Stimulated activated CD4-positive, alpha-beta T cell treated with anti-CD3 and anti-CD28 coated beads, Interleukin-4, amount 100 ng/mL, for 4 hours (primary cell): ENCODE data around the gene SIGLEC1.

Experiments used
- DNase-seq, 2 experiments: peaks; one replicate each; pipeline ENCODE4 v3.0.0-alpha.2; 2020

The SIGLEC1 gene

DNA sequence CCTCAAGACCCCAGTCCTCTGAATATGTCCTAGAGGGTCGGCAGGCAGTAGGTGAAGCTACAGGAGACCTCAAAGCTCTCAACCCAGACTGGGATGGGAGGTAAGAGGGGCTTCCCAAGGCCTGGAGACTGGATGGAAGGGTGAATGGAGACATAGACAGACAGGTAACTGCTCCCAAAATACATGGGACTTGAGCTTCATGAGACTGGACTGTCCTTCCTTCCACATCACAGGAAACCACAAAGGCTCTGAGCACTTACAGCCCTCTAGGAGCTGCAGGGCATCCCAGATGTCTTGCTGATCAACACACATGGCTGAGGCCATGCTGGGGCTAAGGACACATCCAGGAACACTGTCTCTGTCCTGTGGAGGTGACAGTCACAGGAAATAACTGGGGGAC, 31.6 kb upstream of the SIGLEC1 start:
- no peak for DNase-seq

DNA sequence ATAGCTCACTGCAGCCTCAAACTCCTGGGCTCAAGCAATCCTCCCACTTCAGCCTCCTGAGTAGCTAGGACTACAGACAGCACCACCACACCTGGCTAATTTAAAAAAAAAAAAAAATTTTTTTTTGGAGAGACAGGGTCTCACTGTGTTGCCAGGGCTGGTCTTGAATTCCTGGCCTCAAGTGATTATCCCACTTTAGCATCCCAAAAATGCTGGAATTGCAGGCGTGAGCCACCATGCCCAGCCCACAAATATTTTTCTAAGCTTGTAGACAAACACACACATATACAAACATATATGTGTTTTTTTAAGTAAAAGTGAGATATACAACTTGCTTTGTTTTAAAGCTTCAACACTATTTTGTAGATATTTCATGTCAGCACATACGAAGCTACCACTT, 30.9 kb upstream of the SIGLEC1 start:
- DNase-seq, result no peak

- DNase-seq, result no peak
These were observed 29.5 kb upstream of the SIGLEC1 start for GRCh38 chr20:3741836-3742458.

GRCh38 chr20:3740615-3741301, 28.4 kb upstream of the SIGLEC1 start:
- no peak for DNase-seq

GRCh38 chr20:3739926-3740451, 27.6 kb upstream of the SIGLEC1 start:
- no peak for DNase-seq

DNA sequence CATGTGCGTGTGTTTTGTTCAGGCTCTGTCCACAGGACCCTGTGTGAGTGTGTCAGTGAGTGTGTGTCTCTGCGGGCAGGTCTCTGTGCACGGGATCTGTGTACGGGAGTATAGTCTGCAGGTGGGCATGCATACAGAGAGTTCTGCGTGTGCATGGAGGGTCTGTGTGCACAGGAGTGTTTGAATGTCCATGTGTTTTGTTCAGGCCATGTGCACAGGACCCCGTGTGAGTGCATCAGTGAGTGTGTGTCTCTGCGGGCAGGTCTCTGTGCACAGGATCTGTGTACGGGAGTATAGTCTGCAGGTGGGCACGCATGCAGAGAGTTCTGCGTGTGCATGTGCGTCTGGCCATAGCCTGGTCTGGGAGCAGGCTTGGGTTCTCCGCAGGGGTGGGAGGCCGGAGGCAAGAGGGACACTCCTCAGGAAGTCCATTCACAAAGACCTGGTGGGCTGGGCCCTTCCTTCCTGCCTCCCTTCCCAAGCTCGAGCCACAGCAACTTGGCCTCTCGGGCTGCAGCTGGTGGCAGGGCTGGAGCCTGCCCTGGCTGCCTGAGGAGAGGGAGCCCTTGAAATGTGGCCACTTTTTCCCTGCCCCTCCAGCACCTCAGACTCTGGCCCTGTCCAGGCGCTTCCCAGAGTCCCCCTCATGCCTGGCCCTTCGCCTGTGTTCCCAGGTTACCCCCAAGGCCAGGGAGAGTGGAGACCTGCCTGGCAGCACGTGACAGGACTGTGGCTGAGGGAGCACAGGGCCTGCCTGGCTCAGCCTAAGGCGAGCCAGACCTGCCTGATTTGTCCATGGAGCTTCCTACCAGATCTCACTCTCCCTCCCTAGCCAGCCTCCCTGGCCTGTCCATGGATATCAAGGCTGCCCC, 26.9 kb upstream of the SIGLEC1 start:
- DNase-seq, result no peak

- DNase-seq, result no peak
These were observed 26.0 kb upstream of the SIGLEC1 start for GRCh38 chr20:3738111-3739053.

GRCh38 chr20:3735768-3736167, 23.4 kb upstream of the SIGLEC1 start:
- DNase-seq, result no peak

GRCh38 chr20:3734111-3734843, 21.9 kb upstream of the SIGLEC1 start:
- DNase-seq, result no peak

DNA sequence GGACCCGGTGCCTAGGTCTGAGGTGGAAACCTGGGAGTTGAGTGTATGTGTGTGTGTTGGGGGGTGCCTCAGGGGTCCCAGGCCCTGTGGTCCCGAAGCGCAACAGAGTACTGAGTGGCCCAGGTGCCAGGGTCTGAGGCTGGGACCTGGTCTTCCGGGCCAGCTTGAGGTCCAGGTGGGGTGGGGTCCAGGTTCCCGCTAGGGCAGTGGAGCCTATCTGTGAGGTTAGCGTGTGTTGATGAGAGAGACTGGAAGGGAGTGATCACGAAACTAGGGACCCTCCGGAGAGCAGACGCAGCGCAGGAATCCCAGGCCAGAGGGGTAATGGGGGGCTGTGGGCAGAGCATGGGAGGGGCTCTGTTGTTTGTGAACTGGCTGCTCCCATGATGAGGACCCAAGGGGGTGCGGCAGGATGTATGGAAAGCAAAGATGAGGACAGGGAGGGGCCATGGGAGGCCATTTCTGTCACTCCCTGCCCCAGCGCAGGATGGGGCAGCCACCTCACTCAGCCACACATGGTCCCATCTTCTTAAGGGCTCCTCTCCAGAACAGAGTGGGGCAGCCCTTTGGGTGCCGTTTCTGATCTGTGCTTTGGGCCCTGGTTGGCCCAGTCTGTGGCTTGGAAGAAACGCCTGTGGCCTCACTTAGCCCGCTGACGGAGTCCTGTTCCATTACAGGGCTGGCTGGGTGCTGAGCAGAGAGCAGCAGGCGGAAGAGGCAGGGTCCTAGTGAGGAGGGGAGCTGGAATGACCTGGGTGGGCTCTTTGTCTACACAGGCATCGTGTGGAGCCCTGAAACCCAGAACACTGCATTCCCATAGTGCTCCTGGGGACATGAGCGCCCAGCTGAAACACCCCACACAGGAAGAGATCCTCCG, 21.0 kb upstream of the SIGLEC1 start:
- no peak for DNase-seq

- DNase-seq, result no peak
These were observed 20.1 kb upstream of the SIGLEC1 start, which contains the start of gene HSPA12B for GRCh38 chr20:3732327-3733118. Gene HSPA12B (plus strand): TSS chr20:3732685. CDS start chr20:3738675, 5,990 bp downstream.

DNA sequence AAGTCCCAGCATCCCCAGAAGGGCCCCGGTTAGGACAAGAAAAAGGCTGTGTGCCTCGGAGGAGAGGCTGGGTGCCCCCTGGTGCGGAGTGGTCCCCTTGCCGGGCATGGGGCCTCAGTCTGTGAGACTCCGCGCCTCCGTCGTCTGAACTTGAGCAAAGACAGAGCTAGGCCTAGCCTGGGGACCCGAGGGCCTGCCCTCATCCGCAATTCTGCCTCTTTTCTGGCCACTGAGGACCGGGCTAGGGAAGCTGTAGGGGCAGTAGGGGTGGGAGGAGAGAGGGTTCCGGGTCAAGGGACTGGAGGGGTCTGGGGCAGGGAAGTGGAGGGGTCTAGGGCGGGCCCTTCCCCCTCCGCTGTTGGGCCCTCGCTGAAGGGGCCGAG, 19.5 kb upstream of the SIGLEC1 start:
- DNase-seq, result no peak

DNA sequence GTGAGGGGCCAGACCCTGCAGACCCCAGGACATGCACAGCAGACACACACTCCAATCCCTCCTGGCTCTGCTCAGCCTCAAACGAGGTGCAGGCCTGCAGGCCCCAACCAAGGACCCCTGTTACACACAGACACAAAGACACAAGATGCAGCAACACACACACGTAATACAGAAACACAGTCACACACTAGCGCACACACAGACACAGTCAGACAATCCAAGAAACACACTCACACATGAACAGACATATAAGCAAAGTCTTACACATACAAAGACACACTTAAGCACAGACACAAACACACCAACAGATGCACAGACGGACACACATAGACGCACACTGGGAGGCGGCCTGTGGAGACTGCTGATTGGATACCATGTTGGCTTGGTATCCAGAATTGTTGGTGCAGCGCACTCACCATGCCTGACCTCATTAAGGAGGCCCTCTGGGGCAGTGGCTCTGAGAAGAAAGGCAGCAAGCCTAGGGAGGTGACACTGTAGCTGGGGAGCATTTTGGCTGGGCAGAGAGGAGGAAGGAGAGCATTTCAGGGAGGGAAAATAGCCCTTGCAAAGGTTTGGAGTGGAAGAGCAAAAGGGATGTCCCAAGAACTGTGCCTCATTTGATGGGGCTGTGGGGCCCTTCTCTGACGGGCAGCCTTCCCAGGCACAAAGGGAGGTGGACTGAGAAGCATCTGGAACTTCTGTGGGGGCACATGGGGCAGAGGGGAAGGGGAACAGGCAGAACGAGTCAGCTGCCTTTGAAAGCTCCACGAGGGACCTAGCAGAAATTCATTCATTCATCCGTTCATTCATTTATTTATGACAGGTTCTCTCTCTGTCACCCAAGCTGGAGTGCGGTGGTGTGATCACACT, 18.6 kb upstream of the SIGLEC1 start:
- no peak for DNase-seq

GRCh38 chr20:3729811-3730540, 17.6 kb upstream of the SIGLEC1 start:
- no peak for DNase-seq

DNA sequence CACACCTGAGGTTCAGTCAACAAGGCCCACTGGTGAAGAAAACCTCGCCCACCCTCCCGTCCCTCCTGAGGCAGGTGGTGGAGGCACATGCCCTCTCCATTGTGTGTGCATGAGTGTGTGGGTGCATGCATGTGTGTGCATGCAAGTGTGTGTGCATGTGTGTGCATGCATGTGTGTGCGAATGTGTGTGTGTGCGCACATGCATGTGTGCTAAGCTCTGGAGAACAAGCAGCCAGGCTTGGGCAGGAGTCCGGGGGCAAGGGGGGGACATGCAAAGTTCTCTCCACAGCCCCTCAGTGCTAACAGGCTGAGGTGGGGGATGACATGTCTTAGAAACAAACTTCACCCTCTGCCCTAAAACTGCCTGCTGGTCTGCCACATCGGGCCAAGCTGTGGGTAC, 17.0 kb upstream of the SIGLEC1 start:
- DNase-seq, result no peak

DNA sequence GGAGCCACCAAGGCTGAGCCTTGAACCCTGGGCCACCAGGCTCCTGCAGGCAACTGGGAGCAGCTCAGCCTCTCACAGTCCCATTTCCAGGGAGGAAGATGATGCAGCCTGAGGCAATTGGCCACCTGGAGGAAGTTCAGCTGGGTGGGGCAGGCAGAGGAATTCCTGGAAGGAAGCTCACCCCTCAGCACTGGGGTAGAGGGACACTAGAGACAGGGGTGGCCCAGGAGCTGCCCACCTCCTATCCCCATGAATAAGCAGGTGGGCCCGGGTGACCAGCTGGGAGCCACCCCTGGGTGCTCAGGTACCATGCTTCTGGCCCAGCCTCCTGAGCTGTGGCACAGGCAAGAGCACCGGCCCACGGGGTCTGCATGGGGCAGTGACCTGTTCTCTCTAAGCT, 16.5 kb upstream of the SIGLEC1 start:
- DNase-seq, result no peak

- DNase-seq, result no peak
These were observed 16.0 kb upstream of the SIGLEC1 start for GRCh38 chr20:3728354-3728753.
